Measurements from ENCODE around the gene NINJ2.

The NINJ2 gene

GRCh38 chr12:612293-612692 lies 51.0 kb downstream of the NINJ2 start:
- Histone ChIP-seq H3K9ac (no peak overlapping the region), H3K4me2 (ENCODE audit: low read length) (no peak overlapping the region), H3K4me3 (ENCODE audit: low read depth, low read length) (no peak overlapping the region), H3K79me2 (no peaks in the 10 kb centered on the region), H3K4me1 (no peaks in the 10 kb centered on the region), H3K27me3 (ENCODE audit: control insufficient read depth, insufficient read depth, low read length) (no peaks in the 10 kb centered on the region), H3K27ac (no peak overlapping the region), H2AFZ (no peak overlapping the region), H3K9me3 (ENCODE audit: control insufficient read depth, low read length) (no peaks in the 10 kb centered on the region), H3K36me3 (ENCODE audit: control insufficient read depth, insufficient read depth, low read length) (no peaks in the 10 kb centered on the region)
- TF ChIP-seq CTCF (IDR thresholded peaks at IDR 0.05) = no peak

GRCh38 chr12:611721-612120 lies 51.5 kb downstream of the NINJ2 start:
- no peak overlapping the region for H3K4me3 ChIP-seq (ENCODE audit: low read depth, low read length)
- no peak overlapping the region for H3K4me2 ChIP-seq (ENCODE audit: low read length)
- no peaks in the 10 kb centered on the region for H3K79me2 ChIP-seq
- H3K36me3 ChIP-seq (ENCODE audit: control insufficient read depth, insufficient read depth, low read length) = no peaks in the 10 kb centered on the region
- H3K9ac ChIP-seq = no peak overlapping the region
- H3K27ac ChIP-seq = no peak overlapping the region
- H3K27me3 ChIP-seq (ENCODE audit: control insufficient read depth, insufficient read depth, low read length) = no peaks in the 10 kb centered on the region
- no peak overlapping the region for H2AFZ ChIP-seq
- no peaks in the 10 kb centered on the region for H3K4me1 ChIP-seq
- TF ChIP-seq CTCF (IDR thresholded peaks at IDR 0.05) = no peak
- no peaks in the 10 kb centered on the region for H3K9me3 ChIP-seq (ENCODE audit: control insufficient read depth, low read length)

- Histone ChIP-seq H3K4me2 (ENCODE audit: low read length) (no peak overlapping the region), H3K4me3 (ENCODE audit: low read depth, low read length) (no peak overlapping the region), H3K9ac (no peak overlapping the region), H3K9me3 (ENCODE audit: control insufficient read depth, low read length) (no peaks in the 10 kb centered on the region), H2AFZ (no peak overlapping the region), H3K36me3 (ENCODE audit: control insufficient read depth, insufficient read depth, low read length) (no peaks in the 10 kb centered on the region), H3K4me1 (no peaks in the 10 kb centered on the region), H3K27me3 (ENCODE audit: control insufficient read depth, insufficient read depth, low read length) (no peaks in the 10 kb centered on the region), H3K79me2 (no peaks in the 10 kb centered on the region), H3K27ac (no peak overlapping the region)
- TF ChIP-seq CTCF (IDR thresholded peaks at IDR 0.05) = no peak
These were observed 54.3 kb downstream of the NINJ2 start for GRCh38 chr12:608921-609320.

- Histone ChIP-seq H3K79me2 (no peaks in the 10 kb centered on the region), H3K4me2 (ENCODE audit: low read length) (no peak overlapping the region), H3K9me3 (ENCODE audit: control insufficient read depth, low read length) (no peaks in the 10 kb centered on the region), H3K27me3 (ENCODE audit: control insufficient read depth, insufficient read depth, low read length) (no peaks in the 10 kb centered on the region), H3K4me3 (ENCODE audit: low read depth, low read length) (no peak overlapping the region), H3K9ac (no peak overlapping the region), H3K36me3 (ENCODE audit: control insufficient read depth, insufficient read depth, low read length) (no peaks in the 10 kb centered on the region), H2AFZ (no peak overlapping the region), H3K4me1 (no peaks in the 10 kb centered on the region), H3K27ac (no peak overlapping the region)
- TF ChIP-seq CTCF (IDR thresholded peaks at IDR 0.05) = no peak
These were observed 54.8 kb downstream of the NINJ2 start for GRCh38 chr12:608413-608812.

- no peak for TF ChIP-seq CTCF (IDR thresholded peaks at IDR 0.05)
- Histone ChIP-seq H3K36me3 (ENCODE audit: control insufficient read depth, insufficient read depth, low read length) (no peaks in the 10 kb centered on the region), H3K4me3 (ENCODE audit: low read depth, low read length) (no peak overlapping the region), H3K9ac (no peak overlapping the region), H3K9me3 (ENCODE audit: control insufficient read depth, low read length) (no peaks in the 10 kb centered on the region), H3K27ac (peak overlapping the region; percentile 20), H3K79me2 (no peaks in the 10 kb centered on the region), H3K4me1 (no peaks in the 10 kb centered on the region), H2AFZ (peak overlapping the region; percentile 59), H3K27me3 (ENCODE audit: control insufficient read depth, insufficient read depth, low read length) (no peaks in the 10 kb centered on the region), H3K4me2 (ENCODE audit: low read length) (no peak overlapping the region)
These were observed 55.7 kb downstream of the NINJ2 start for GRCh38 chr12:607541-608001.
